ENCODE data around the gene MGRN1. TPM values are rescaled to one million over a fixed set of nuclear protein-coding genes. Genes with fewer than 3 reads are reported as not detected.

The MGRN1 gene
- polyA plus RNA-seq, 3 donors = 3.7 to 48.2 (median 4.7) TPM

- 94% methylated on average over 30 of the region's 36 CpGs for WGBS (ENCODE audit: insufficient coverage)
- H3K9me3 ChIP-seq (replicated peaks in 1 of 2; ENCODE audit: control insufficient read depth in 1 of 2, insufficient read depth in 1 of 2, low read length in 2 of 2) = no peaks in the 10 kb centered on the region
- H3K79me2 ChIP-seq (ENCODE audit: insufficient read depth, low read length) = peaks cover 26% of the 10 kb centered on the region
- H3K27me3 ChIP-seq (ENCODE audit: control insufficient read depth in 2 of 2, insufficient read depth in 2 of 2, low read length in 2 of 2) = no peaks in the 10 kb centered on the region
- TF ChIP-seq CTCF (IDR thresholded peaks at IDR 0.05) = no peak
- H3K9me3 Mint-ChIP-seq = no peaks in the 10 kb centered on the region
- H3K36me3 ChIP-seq (replicated peaks in 1 of 2; ENCODE audit: control insufficient read depth in 1 of 2, insufficient read depth in 2 of 2, low read length in 2 of 2) = peaks cover 60 to 79% of the 10 kb centered on the region in 2 donors
- H3K27me3 Mint-ChIP-seq (ENCODE audit: low read depth in 3 of 3) = peaks cover 0 to 2% (median 0%) of the 10 kb centered on the region in 3 donors
- DNase-seq = no peak
- no peak overlapping the region for H3K9ac ChIP-seq (ENCODE audit: insufficient read depth, low read length, poor library complexity, severe bottlenecking)
- H3K4me1 ChIP-seq (ENCODE audit: control insufficient read depth in 1 of 2, insufficient read depth in 2 of 2, low read length in 2 of 2) = peaks cover 8 to 16% of the 10 kb centered on the region in 2 donors
- intact Hi-C loops (cut with micrococcal nuclease) = no loop called here
- H2AFZ ChIP-seq (ENCODE audit: insufficient read depth, low read depth, low read length, poor library complexity, severe bottlenecking) = no peak overlapping the region
- H3K4me3 Mint-ChIP-seq = no peak overlapping the region
- no peak overlapping the region for H3K27ac Mint-ChIP-seq
- peaks cover 21% of the 10 kb centered on the region for H4K20me1 ChIP-seq (ENCODE audit: insufficient read depth, low read length)
- H3K27ac ChIP-seq (ENCODE audit: low read depth in 1 of 2, low read length in 2 of 2) = no peak overlapping the region
- H3K36me3 Mint-ChIP-seq = peaks cover 39 to 76% of the 10 kb centered on the region in 2 donors
- no peak overlapping the region for H3K4me2 ChIP-seq (replicated peaks; ENCODE audit: extremely low read depth, low read length, poor library complexity, severe bottlenecking)
- no peak overlapping the region for H3K4me3 ChIP-seq (replicated peaks in 1 of 3; ENCODE audit: low read depth in 2 of 3, low read length in 3 of 3)
- peaks cover 4% of the 10 kb centered on the region for H3K4me1 Mint-ChIP-seq
These were observed 73.9 kb downstream of the MGRN1 start for GRCh38 chr16:4698321-4699045.

GRCh38 chr16:4699046-4699556, 74.5 kb downstream of the MGRN1 start:
- Histone ChIP-seq H3K9ac (ENCODE audit: insufficient read depth, low read length, poor library complexity, severe bottlenecking) (no peak overlapping the region), H3K4me1 (ENCODE audit: control insufficient read depth in 1 of 2, insufficient read depth in 2 of 2, low read length in 2 of 2) (peaks cover 8 to 13% of the 10 kb centered on the region in 2 donors)

More at GRCh38 chr16:4699046-4699556, 74.5 kb downstream of the MGRN1 start:
- H3K4me1 Mint-ChIP-seq = peaks cover 4% of the 10 kb centered on the region
- intact Hi-C loops (cut with micrococcal nuclease) = no loop called here
- peaks cover 0 to 2% (median 0%) of the 10 kb centered on the region in 3 donors for H3K27me3 Mint-ChIP-seq (ENCODE audit: low read depth in 3 of 3)
- H3K36me3 Mint-ChIP-seq = peaks cover 39 to 80% of the 10 kb centered on the region in 2 donors
- H3K36me3 ChIP-seq (replicated peaks in 1 of 2; ENCODE audit: control insufficient read depth in 1 of 2, insufficient read depth in 2 of 2, low read length in 2 of 2) = peaks cover 63 to 85% of the 10 kb centered on the region in 2 donors
- TF ChIP-seq CTCF (IDR thresholded peaks at IDR 0.05) = no peak
- no peaks in the 10 kb centered on the region for H3K9me3 Mint-ChIP-seq
- H3K4me3 Mint-ChIP-seq = no peak overlapping the region
- no peak overlapping the region for H3K4me3 ChIP-seq (replicated peaks in 1 of 3; ENCODE audit: low read depth in 2 of 3, low read length in 3 of 3)
- peaks cover 20% of the 10 kb centered on the region for H3K79me2 ChIP-seq (ENCODE audit: insufficient read depth, low read length)
- no peak for DNase-seq
- H3K27ac Mint-ChIP-seq = peak overlapping the region in 1 of 7 donors; percentile 25
- no peak overlapping the region for H3K4me2 ChIP-seq (replicated peaks; ENCODE audit: extremely low read depth, low read length, poor library complexity, severe bottlenecking)
- H3K27ac ChIP-seq (ENCODE audit: low read depth in 1 of 2, low read length in 2 of 2) = no peak overlapping the region
- H4K20me1 ChIP-seq (ENCODE audit: insufficient read depth, low read length) = peaks cover 21% of the 10 kb centered on the region
- H3K9me3 ChIP-seq (replicated peaks in 1 of 2; ENCODE audit: control insufficient read depth in 1 of 2, insufficient read depth in 1 of 2, low read length in 2 of 2) = no peaks in the 10 kb centered on the region
- no peak overlapping the region for H2AFZ ChIP-seq (ENCODE audit: insufficient read depth, low read depth, low read length, poor library complexity, severe bottlenecking)
- WGBS (ENCODE audit: insufficient coverage) = 93% methylated on average over 17 of the region's 19 CpGs
- H3K27me3 ChIP-seq (ENCODE audit: control insufficient read depth in 2 of 2, insufficient read depth in 2 of 2, low read length in 2 of 2) = no peaks in the 10 kb centered on the region

All from CD14-positive monocyte (primary cell).